Natural killer cell treated with Interleukin-12 subunit alpha and Interleukin-12 subunit beta and Interleukin-15 and Interleukin-18, amount 100 ng/mL, for 72 hours (primary cell): ENCODE measurements around the gene MAP1LC3A. TPM values are rescaled to one million over a fixed set of nuclear protein-coding genes. Genes with fewer than 3 reads are reported as not detected.
A peak's percentile ranks its signal among the peaks of the same experiment; 100 is the strongest.
"Not testable (repeated sequence)": the region's sequence is repeated elsewhere in the genome, so short reads cannot be mapped to it uniquely, and the experiment has no call there.

ENCODE experiments used
- ATAC-seq, 2 donors: fragments of 150-1000 bp; cut with Tn5 transposase in 1 of 2; sonication (Bioruptor Pico), chemical (Tn5 transposase) in 1 of 2; 2 replicates each; pipeline ENCODE4 v1.10.0; 2021
- DNase-seq: peaks from one replicate; pipeline ENCODE4 v3.0.0; 2022; ENCODE audit warnings: low spot score
- H3K27ac Mint-ChIP-seq, 2 donors: 1 replicate in 1 of 2; 2 replicates in 1 of 2; pipeline ENCODE4 v1.8.0; 2022; ENCODE audit warnings: mixed read lengths in 2 of 2, mild to moderate bottlenecking in 1 of 2, moderate library complexity in 1 of 2
- H3K27me3 Mint-ChIP-seq, 2 donors: 1 replicate in 1 of 2; 2 replicates in 1 of 2; pipeline ENCODE4 v1.8.0; 2022; ENCODE audit warnings: mixed read lengths in 2 of 2
- H3K36me3 Mint-ChIP-seq: one replicate; pipeline ENCODE4 v1.8.0; 2022; ENCODE audit warnings: mixed read lengths
- H3K4me1 Mint-ChIP-seq, 2 donors: 1 replicate in 1 of 2; 2 replicates in 1 of 2; pipeline ENCODE4 v1.8.0; 2022; ENCODE audit warnings: low read depth in 2 of 2, mixed read lengths in 2 of 2, mild to moderate bottlenecking in 1 of 2
- H3K4me3 Mint-ChIP-seq: one replicate; pipeline ENCODE4 v1.8.0; 2022; ENCODE audit warnings: mixed read lengths
- H3K9me3 Mint-ChIP-seq: 2 replicates; pipeline ENCODE4 v1.8.0; 2022; ENCODE audit warnings: mixed read lengths
- total RNA-seq, 2 donors: library from RNA; stranded (reverse); gene quantifications; one replicate each; pipeline ENCODE4 v1.2.3, GENCODE V29; 2022

Gene MAP1LC3A
- 1 to 10 TPM; 5.3 to 6.4 TPM for total RNA-seq

GRCh38 chr20:34558320-34559218, at the start of gene MAP1LC3A:
Gene MAP1LC3A (plus strand): TSS chr20:34558718. CDS start chr20:34558869, 151 bp downstream.
- DNase-seq (peak; percentile 97), ATAC-seq (peak; percentile 93 to 96)
- Mint-ChIP-seq H3K27me3 (no peaks in the 10 kb centered on the region), H3K9me3 (no peaks in the 10 kb centered on the region), H3K27ac (peak within 1 kb of the TSS; percentile 80 to 85), H3K4me1 (peaks cover 10 to 14% of the 10 kb centered on the region in 2 donors), H3K36me3 (no peaks in the 10 kb centered on the region), H3K4me3 (peak within 1 kb of the TSS; percentile 94)

- Mint-ChIP-seq H3K27ac (no peak overlapping the region), H3K4me1 (peaks cover 17 to 27% of the 10 kb centered on the region in 2 donors), H3K9me3 (no peaks in the 10 kb centered on the region), H3K36me3 (peaks cover 7% of the 10 kb centered on the region), H3K4me3 (no peak overlapping the region), H3K27me3 (no peaks in the 10 kb centered on the region)
- ATAC-seq: no peak
- no peak for DNase-seq
Observed at GRCh38 chr20:34510575-34510974, 47.9 kb upstream of the MAP1LC3A start.

- H3K4me3 Mint-ChIP-seq: no peak overlapping the region
- no peak for ATAC-seq
- DNase-seq: no peak
- H3K36me3 Mint-ChIP-seq: peaks cover 7% of the 10 kb centered on the region
- H3K9me3 Mint-ChIP-seq: no peaks in the 10 kb centered on the region
- H3K27ac Mint-ChIP-seq: no peak overlapping the region
- peaks cover 23 to 33% of the 10 kb centered on the region in 2 donors for H3K4me1 Mint-ChIP-seq
- no peaks in the 10 kb centered on the region for H3K27me3 Mint-ChIP-seq
Observed at GRCh38 chr20:34511891-34512265, 46.6 kb upstream of the MAP1LC3A start.

- no peak for ATAC-seq
- H3K4me1 Mint-ChIP-seq: peaks cover 23 to 33% of the 10 kb centered on the region in 2 donors
- H3K4me3 Mint-ChIP-seq: no peak overlapping the region
- H3K27ac Mint-ChIP-seq: no peak overlapping the region
- peaks cover 7% of the 10 kb centered on the region for H3K36me3 Mint-ChIP-seq
- no peaks in the 10 kb centered on the region for H3K27me3 Mint-ChIP-seq
- no peaks in the 10 kb centered on the region for H3K9me3 Mint-ChIP-seq
- no peak for DNase-seq
Observed at GRCh38 chr20:34512266-34512954, 46.1 kb upstream of the MAP1LC3A start.

- Mint-ChIP-seq H3K4me1 (peaks cover 26 to 36% of the 10 kb centered on the region in 2 donors), H3K27ac (no peak overlapping the region), H3K9me3 (no peaks in the 10 kb centered on the region), H3K4me3 (no peak overlapping the region), H3K27me3 (no peaks in the 10 kb centered on the region), H3K36me3 (peaks cover 1% of the 10 kb centered on the region)
- no peak for ATAC-seq
- DNase-seq: no peak
Observed at GRCh38 chr20:34512955-34513419, 45.5 kb upstream of the MAP1LC3A start.

- Mint-ChIP-seq H3K4me1 (peaks cover 34 to 43% of the 10 kb centered on the region in 2 donors), H3K27ac (peak overlapping the region; percentile 96 to 99)
- not testable (repeated sequence) for H3K27me3 Mint-ChIP-seq, ATAC-seq, DNase-seq, H3K4me3 Mint-ChIP-seq, H3K36me3 Mint-ChIP-seq, H3K9me3 Mint-ChIP-seq
Observed at GRCh38 chr20:34514034-34514433, 44.5 kb upstream of the MAP1LC3A start.

GRCh38 chr20:34514897-34515483, 43.5 kb upstream of the MAP1LC3A start:
- no peak for DNase-seq
- no peaks in the 10 kb centered on the region for H3K9me3 Mint-ChIP-seq
- no peak for ATAC-seq
- no peaks in the 10 kb centered on the region for H3K27me3 Mint-ChIP-seq
- peak overlapping the region; percentile 96 to 99 for H3K27ac Mint-ChIP-seq
- H3K36me3 Mint-ChIP-seq: no peaks in the 10 kb centered on the region
- H3K4me3 Mint-ChIP-seq: peak overlapping the region; percentile 93
- peaks cover 34 to 43% of the 10 kb centered on the region in 2 donors for H3K4me1 Mint-ChIP-seq

GRCh38 chr20:34515484-34516246, 42.9 kb upstream of the MAP1LC3A start:
- no peaks in the 10 kb centered on the region for H3K36me3 Mint-ChIP-seq
- DNase-seq (peak; percentile 66), ATAC-seq (peak; percentile 63 to 65)
- H3K27me3 Mint-ChIP-seq: no peaks in the 10 kb centered on the region
- H3K4me1 Mint-ChIP-seq: peaks cover 36 to 43% of the 10 kb centered on the region in 2 donors
- H3K27ac Mint-ChIP-seq: peak overlapping the region; percentile 96 to 99
- H3K4me3 Mint-ChIP-seq: peak overlapping the region; percentile 93
- no peaks in the 10 kb centered on the region for H3K9me3 Mint-ChIP-seq

GRCh38 chr20:34516247-34517113, 42.0 kb upstream of the MAP1LC3A start, which contains the start of gene DYNLRB1:
Gene DYNLRB1 (plus strand): TSS chr20:34516422. CDS start chr20:34516459, 37 bp downstream.
- Mint-ChIP-seq H3K4me3 (peak within 1 kb of the TSS; percentile 93), H3K9me3 (no peaks in the 10 kb centered on the region), H3K4me1 (peaks cover 38 to 43% of the 10 kb centered on the region in 2 donors), H3K36me3 (no peaks in the 10 kb centered on the region), H3K27ac (peak within 1 kb of the TSS; percentile 96 to 99), H3K27me3 (no peaks in the 10 kb centered on the region)
- ATAC-seq (peak; percentile 96), DNase-seq (peak; percentile 96)

GRCh38 chr20:34517114-34517505, 41.4 kb upstream of the MAP1LC3A start:
- Mint-ChIP-seq H3K4me3 (peak overlapping the region; percentile 93), H3K27ac (peak overlapping the region; percentile 96 to 99), H3K27me3 (no peaks in the 10 kb centered on the region), H3K36me3 (no peaks in the 10 kb centered on the region), H3K9me3 (no peaks in the 10 kb centered on the region), H3K4me1 (peaks cover 41 to 46% of the 10 kb centered on the region in 2 donors)
- DNase-seq: no peak
- ATAC-seq: no peak

GRCh38 chr20:34518863-34519262, 39.7 kb upstream of the MAP1LC3A start:
- H3K27ac Mint-ChIP-seq: peak overlapping the region; percentile 31 to 59
- DNase-seq, H3K4me3 Mint-ChIP-seq, H3K9me3 Mint-ChIP-seq, ATAC-seq, H3K27me3 Mint-ChIP-seq, H3K36me3 Mint-ChIP-seq: not testable (repeated sequence)
- H3K4me1 Mint-ChIP-seq: peaks cover 43 to 47% of the 10 kb centered on the region in 2 donors

GRCh38 chr20:34519841-34520240, 38.7 kb upstream of the MAP1LC3A start:
- H3K4me3 Mint-ChIP-seq, H3K9me3 Mint-ChIP-seq, H3K27ac Mint-ChIP-seq, H3K36me3 Mint-ChIP-seq, DNase-seq, H3K27me3 Mint-ChIP-seq, ATAC-seq: not testable (repeated sequence)
- H3K4me1 Mint-ChIP-seq: peaks cover 37 to 39% of the 10 kb centered on the region in 2 donors
